Fibroblast of mammary gland (primary cell): ENCODE data around the gene STEAP1B.

Experiments used
- DNase-seq: peaks from one replicate; pipeline ENCODE4 v3.0.0-alpha.2; 2010; ENCODE audit warnings: low read depth
- H3K4me3 ChIP-seq: 2 replicates; pipeline ENCODE4 v1.5.1; 2011; ENCODE audit warnings: low read depth, mild to moderate bottlenecking, low read length, moderate library complexity; ENCODE audit not compliant: control insufficient read depth
- CTCF ChIP-seq: conservative IDR thresholded peaks from 2 replicates; pipeline ENCODE4 v1.5.1; 2011; ENCODE audit warnings: low read depth, low read length, inconsistent platforms; ENCODE audit not compliant: control insufficient read depth, insufficient read depth

Gene STEAP1B

GRCh38 chr7:22477262-22477661 is 22.7 kb downstream of the STEAP1B start:
- no peak for TF ChIP-seq CTCF
- DNase-seq, result no peak
- H3K4me3 ChIP-seq, result no peak overlapping the region

GRCh38 chr7:22476824-22477223 is 23.2 kb downstream of the STEAP1B start:
- no peak for DNase-seq
- no peak overlapping the region for H3K4me3 ChIP-seq
- no peak for TF ChIP-seq CTCF

GRCh38 chr7:22474645-22475044 is 25.3 kb downstream of the STEAP1B start:
- H3K4me3 ChIP-seq, result no peak overlapping the region

GRCh38 chr7:22470981-22471380 is 29.0 kb downstream of the STEAP1B start:
- TF ChIP-seq CTCF, result no peak
- no peak for DNase-seq
- no peak overlapping the region for H3K4me3 ChIP-seq

More at GRCh38 chr7:22474645-22475044, 25.3 kb downstream of the STEAP1B start:
- TF ChIP-seq CTCF, result no peak
- no peak for DNase-seq

- TF ChIP-seq CTCF, result no peak
- H3K4me3 ChIP-seq, result no peak overlapping the region
- no peak for DNase-seq
Observed at GRCh38 chr7:22469371-22470143, 30.4 kb downstream of the STEAP1B start.

GRCh38 chr7:22468609-22469008 is 31.4 kb downstream of the STEAP1B start:
- no peak for TF ChIP-seq CTCF
- DNase-seq, result no peak
- H3K4me3 ChIP-seq, result no peak overlapping the region
